Hepatic stellate cell (primary cell): ENCODE results near the gene ZNF45.
"Not testable (repeated sequence)": the region's sequence is repeated elsewhere in the genome, so short reads cannot be mapped to it uniquely, and the experiment has no call there.

Experiments
- DNase-seq: peaks from one replicate; pipeline ENCODE4 v3.0.0; 2011; ENCODE audit warnings: low spot score

ZNF45 gene

GRCh38 chr19:43910884-43911283, 24.2 kb downstream of the ZNF45 start:
- DNase-seq = no peak

GRCh38 chr19:43908659-43909058, 26.4 kb downstream of the ZNF45 start:
- no peak for DNase-seq

GRCh38 chr19:43906774-43907173, 28.3 kb downstream of the ZNF45 start:
- no peak for DNase-seq

- DNase-seq = no peak
Observed at GRCh38 chr19:43905897-43906296, 29.2 kb downstream of the ZNF45 start.

GRCh38 chr19:43902399-43902798, 32.7 kb downstream of the ZNF45 start:
- DNase-seq = no peak

- DNase-seq = peak; percentile 79
Observed at GRCh38 chr19:43901395-43902390, 33.4 kb downstream of the ZNF45 start.

- DNase-seq = no peak
Observed at GRCh38 chr19:43895727-43896308, 39.3 kb downstream of the ZNF45 start.

GRCh38 chr19:43883864-43884263, 51.2 kb downstream of the ZNF45 start, which contains the start of gene ZNF404:
TSS of gene ZNF404 (minus strand) at chr19:43883964.
- no peak for DNase-seq

GRCh38 chr19:43880483-43880882, 54.6 kb downstream of the ZNF45 start:
- no peak for DNase-seq

GRCh38 chr19:43872547-43873336, 62.3 kb downstream of the ZNF45 start:
- DNase-seq = no peak

GRCh38 chr19:43866923-43867322, 68.2 kb downstream of the ZNF45 start:
- not testable (repeated sequence) for DNase-seq
